OCI-LY7 (cell line): ENCODE data around the gene CD320.
"Not testable (repeated sequence)": the region's sequence is repeated elsewhere in the genome, so short reads cannot be mapped to it uniquely, and the experiment has no call there.

ENCODE experiments used
- CTCF ChIP-seq: fragments of 200-600 bp; sonication (generic); conservative IDR thresholded peaks from 2 replicates; pipeline ENCODE4 v1.5.1; 2014; ENCODE audit warnings: mild to moderate bottlenecking, antibody characterized with exemption, low read length, moderate library complexity, mixed read lengths
- EZH2phosphoT487 ChIP-seq: fragments of 200-600 bp; sonication (generic); IDR thresholded peaks from 2 replicates; pipeline ENCODE4 v1.6.1; 2018; ENCODE audit warnings: low read depth, borderline replicate concordance, mild to moderate bottlenecking, mixed run types, antibody characterized with exemption, low read length, moderate library complexity, mixed read lengths

DNA sequence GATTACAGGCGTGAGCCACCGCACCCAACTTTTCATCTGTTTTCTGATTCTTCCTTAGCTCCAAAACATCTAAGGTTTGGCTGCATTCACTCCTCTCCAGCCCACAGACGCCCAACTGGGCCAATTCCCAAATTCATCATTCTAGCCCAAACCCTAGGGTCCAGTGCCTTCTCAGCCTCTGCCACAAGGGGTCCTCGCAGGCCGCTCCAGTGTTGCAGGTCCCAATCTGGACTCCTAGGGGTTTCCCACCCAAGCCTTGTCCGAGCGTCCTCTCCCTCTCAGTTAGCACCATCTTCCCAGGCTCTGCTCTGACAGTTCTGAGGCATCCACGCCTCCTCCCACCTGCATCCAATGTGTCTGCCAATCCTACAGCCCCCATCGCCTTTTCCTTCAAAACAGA, 31.6 kb downstream of the CD320 start:
- not testable (repeated sequence) for TF ChIP-seq CTCF, EZH2phosphoT487
